Measurements from ENCODE around the gene KIF9. TPM values are rescaled to one million over a fixed set of nuclear protein-coding genes. Genes with fewer than 3 reads are reported as not detected.

The KIF9 gene
- total RNA-seq, 1 donor from 2014 or later, result 2.4 TPM

DNA sequence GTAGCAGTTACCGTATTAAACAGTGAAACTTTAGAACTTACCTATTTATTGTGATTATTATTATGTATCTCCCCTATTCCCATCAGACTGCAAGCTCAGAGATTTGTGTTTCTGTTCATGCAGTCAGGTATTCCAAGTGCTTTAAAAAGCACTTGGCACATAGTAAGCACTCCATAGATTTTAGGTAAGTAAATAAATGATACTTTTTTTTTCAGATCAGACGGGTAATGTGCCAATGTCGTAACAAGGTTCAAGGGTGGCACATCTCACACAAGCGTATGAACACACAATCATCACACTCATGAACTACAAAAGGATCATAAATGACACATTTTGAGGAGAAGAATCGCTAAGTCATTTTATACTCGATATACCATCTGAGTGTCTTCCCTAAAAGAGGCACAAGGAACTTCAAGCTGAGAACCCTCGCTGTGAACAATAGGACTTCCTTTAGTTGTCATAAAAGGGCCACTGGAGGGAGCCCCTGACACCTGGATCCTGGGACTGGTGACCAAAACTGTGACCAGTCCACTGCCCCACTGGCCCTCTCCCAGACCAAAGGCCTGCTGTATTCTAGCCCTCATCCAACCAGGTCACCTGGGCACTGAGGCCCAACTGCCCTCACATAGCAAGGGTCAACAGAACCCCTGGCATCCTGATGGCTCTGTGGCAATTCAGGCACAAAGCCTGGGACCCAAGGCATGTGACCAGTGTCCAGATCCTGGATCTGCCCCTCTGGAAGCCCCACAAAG lies 32.1 kb downstream of the KIF9 start:
- Mint-ChIP-seq H3K4me3 (ENCODE audit: unreplicated experiment) (no peak overlapping the region), H3K27me3 (ENCODE audit: unreplicated experiment) (no peaks in the 10 kb centered on the region), H3K27ac (ENCODE audit: unreplicated experiment) (no peak overlapping the region), H3K36me3 (ENCODE audit: unreplicated experiment) (no peaks in the 10 kb centered on the region), H3K9me3 (ENCODE audit: unreplicated experiment) (peaks cover 1% of the 10 kb centered on the region), H3K4me1 (ENCODE audit: low read depth, unreplicated experiment) (no peaks in the 10 kb centered on the region)
- DNase-seq, result no peak
- TF ChIP-seq, protein P1, sequence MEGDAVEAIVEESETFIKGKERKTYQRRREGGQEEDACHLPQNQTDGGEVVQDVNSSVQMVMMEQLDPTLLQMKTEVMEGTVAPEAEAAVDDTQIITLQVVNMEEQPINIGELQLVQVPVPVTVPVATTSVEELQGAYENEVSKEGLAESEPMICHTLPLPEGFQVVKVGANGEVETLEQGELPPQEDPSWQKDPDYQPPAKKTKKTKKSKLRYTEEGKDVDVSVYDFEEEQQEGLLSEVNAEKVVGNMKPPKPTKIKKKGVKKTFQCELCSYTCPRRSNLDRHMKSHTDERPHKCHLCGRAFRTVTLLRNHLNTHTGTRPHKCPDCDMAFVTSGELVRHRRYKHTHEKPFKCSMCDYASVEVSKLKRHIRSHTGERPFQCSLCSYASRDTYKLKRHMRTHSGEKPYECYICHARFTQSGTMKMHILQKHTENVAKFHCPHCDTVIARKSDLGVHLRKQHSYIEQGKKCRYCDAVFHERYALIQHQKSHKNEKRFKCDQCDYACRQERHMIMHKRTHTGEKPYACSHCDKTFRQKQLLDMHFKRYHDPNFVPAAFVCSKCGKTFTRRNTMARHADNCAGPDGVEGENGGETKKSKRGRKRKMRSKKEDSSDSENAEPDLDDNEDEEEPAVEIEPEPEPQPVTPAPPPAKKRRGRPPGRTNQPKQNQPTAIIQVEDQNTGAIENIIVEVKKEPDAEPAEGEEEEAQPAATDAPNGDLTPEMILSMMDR (IDR thresholded peaks at IDR 0.05; ENCODE audit: partially characterized antibody, unreplicated experiment), result no peak

DNA sequence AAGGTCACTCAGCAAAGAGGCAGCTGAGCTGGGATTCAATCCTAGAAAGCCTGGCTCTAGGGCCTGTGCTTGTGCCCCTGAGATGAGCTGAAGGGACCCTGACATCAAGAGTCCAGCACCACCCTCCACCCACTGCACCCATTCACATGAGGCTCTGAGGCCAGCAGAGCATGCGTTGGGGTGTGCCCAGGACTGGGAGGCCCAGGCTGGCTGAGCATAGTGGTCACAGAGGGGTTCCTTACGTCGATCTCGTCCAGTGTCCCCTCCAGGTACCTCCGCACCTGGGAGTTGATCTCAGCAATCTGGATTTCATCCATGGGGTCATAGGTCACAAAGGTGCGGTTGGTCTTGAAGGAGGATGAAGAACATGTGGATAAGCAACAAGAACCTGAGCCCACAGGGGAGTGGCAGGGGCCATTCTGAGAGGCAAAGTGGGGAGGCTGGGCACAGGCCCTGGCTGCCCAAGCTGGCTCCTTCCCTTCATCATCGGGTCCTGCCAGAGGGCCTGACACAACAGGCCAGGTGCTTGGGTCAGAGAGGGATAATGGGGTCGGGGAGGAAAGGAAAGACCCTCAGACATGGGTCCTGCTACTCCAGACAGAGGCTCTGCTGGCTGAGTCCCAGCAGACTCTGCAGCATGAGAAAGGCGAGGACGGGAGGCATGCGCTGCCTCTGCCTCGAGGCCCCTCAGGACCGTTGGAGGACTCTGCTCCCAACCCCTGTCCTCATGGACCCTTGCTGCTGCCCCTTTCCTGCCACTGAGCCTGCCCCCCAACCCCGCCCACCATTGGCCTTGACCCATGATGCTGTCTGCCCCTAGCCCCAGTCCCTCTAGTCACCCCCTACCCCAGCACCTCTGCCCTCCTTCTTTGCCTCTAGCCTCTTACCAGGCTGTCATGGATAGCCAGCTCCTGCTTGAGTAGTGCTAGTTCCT lies 35.2 kb downstream of the KIF9 start:
- TF ChIP-seq, protein P1 (IDR thresholded peaks at IDR 0.05; ENCODE audit: partially characterized antibody, unreplicated experiment), result no peak
- DNase-seq, result no peak
- no peak overlapping the region for H3K27ac Mint-ChIP-seq (ENCODE audit: unreplicated experiment)
- H3K4me1 Mint-ChIP-seq (ENCODE audit: low read depth, unreplicated experiment), result no peaks in the 10 kb centered on the region
- H3K4me3 Mint-ChIP-seq (ENCODE audit: unreplicated experiment), result no peak overlapping the region
- peaks cover 1% of the 10 kb centered on the region for H3K9me3 Mint-ChIP-seq (ENCODE audit: unreplicated experiment)
- H3K27me3 Mint-ChIP-seq (ENCODE audit: unreplicated experiment), result no peaks in the 10 kb centered on the region
- H3K36me3 Mint-ChIP-seq (ENCODE audit: unreplicated experiment), result no peaks in the 10 kb centered on the region

DNA sequence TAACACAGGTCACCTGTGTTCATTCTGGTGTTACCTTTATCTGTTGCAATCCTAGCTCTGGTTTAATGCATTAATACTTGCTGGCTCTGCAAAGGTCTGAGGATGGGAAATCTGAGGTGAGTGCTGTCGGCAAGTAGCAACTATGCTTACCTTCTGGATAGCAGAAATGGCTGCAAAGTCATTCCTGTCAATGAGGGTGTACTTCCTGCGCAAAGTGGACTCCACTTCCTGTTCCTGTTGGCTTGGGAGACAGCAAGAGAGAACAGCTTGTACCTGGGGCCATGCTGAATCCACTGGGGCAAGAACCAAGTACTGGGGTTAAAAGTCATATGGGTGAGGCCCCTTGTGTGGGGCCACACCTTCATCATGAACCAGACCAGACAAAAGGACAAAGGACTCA lies 37.3 kb downstream of the KIF9 start:
- TF ChIP-seq, protein P1 (IDR thresholded peaks at IDR 0.05; ENCODE audit: partially characterized antibody, unreplicated experiment), result no peak
- Mint-ChIP-seq H3K9me3 (ENCODE audit: unreplicated experiment) (peaks cover 1% of the 10 kb centered on the region), H3K36me3 (ENCODE audit: unreplicated experiment) (no peaks in the 10 kb centered on the region), H3K27me3 (ENCODE audit: unreplicated experiment) (no peaks in the 10 kb centered on the region), H3K4me3 (ENCODE audit: unreplicated experiment) (no peak overlapping the region), H3K27ac (ENCODE audit: unreplicated experiment) (no peak overlapping the region), H3K4me1 (ENCODE audit: low read depth, unreplicated experiment) (no peaks in the 10 kb centered on the region)
- DNase-seq, result no peak

DNA sequence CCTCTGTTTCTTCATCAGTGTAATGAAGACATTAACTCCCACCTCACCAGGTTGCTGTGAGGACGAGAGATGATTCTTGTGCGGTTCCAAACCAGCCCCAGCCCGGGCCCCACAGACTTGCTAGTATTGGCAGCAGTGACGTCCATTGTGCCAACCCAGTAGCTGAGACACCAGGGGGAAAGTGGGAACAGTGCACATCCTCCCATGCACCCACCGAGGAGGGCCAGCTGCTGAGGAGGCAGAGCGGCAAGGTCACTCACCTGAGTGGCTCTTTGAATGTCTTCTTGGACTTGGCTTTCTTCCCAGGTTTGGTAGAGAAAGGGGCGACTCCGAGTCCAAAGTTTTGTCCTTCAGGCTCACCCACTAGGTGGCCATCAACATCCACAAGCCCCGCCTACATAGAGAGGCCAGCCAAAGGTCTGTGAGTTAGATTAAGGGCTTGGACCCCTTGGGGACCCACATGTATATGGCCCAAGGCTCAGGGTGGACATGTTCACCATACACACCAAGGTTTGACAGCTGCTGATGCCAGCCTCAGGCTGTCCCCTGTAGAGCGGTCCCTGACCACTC lies 38.0 kb downstream of the KIF9 start:
- Mint-ChIP-seq H3K9me3 (ENCODE audit: unreplicated experiment) (peaks cover 1% of the 10 kb centered on the region), H3K27ac (ENCODE audit: unreplicated experiment) (no peak overlapping the region), H3K27me3 (ENCODE audit: unreplicated experiment) (no peaks in the 10 kb centered on the region), H3K36me3 (ENCODE audit: unreplicated experiment) (no peaks in the 10 kb centered on the region), H3K4me1 (ENCODE audit: low read depth, unreplicated experiment) (no peaks in the 10 kb centered on the region), H3K4me3 (ENCODE audit: unreplicated experiment) (no peak overlapping the region)
- DNase-seq, result no peak
- TF ChIP-seq, protein P1 (IDR thresholded peaks at IDR 0.05; ENCODE audit: partially characterized antibody, unreplicated experiment), result no peak
